Stimulated activated CD8-positive, alpha-beta memory T cell treated with anti-CD3 and anti-CD28 coated beads, Interleukin-4, amount 100 ng/mL, for 4 hours (primary cell): ENCODE measurements around the gene SLC2A14.
"Not testable (repeated sequence)": the region's sequence is repeated elsewhere in the genome, so short reads cannot be mapped to it uniquely, and the experiment has no call there.

ENCODE experiments used
- DNase-seq, 2 donors: peaks; one replicate each; pipeline ENCODE4 v3.0.0-alpha.2; 2020; ENCODE audit warnings: low read depth in 2 of 2, low spot score in 1 of 2

Gene SLC2A14

GRCh38 chr12:7870335-7870734, 2.4 kb downstream of the SLC2A14 start:
- no peak for DNase-seq

DNA sequence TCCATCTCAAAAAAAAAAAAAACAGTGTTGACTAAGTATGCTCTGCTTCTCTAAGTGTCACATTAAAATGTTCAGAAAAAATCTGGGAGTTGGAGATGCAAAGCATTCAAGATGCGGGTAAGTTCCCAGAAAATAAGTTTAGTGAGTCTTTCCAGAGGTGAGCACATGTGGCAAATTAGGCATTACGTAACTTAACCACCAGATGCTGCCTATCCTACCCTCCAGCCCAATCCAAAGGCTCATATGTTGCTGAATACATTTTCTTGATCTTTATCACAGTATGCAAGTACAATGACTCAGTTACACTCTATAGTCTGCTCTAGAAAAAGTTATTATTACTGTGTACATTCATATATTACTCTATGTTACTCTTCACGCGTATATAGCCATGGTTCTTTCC, 3.6 kb downstream of the SLC2A14 start:
- no peak for DNase-seq

- no peak for DNase-seq
Measured at GRCh38 chr12:7868391-7868790, 4.3 kb downstream of the SLC2A14 start.

GRCh38 chr12:7864601-7865150, 8.0 kb downstream of the SLC2A14 start:
- no peak for DNase-seq

GRCh38 chr12:7862814-7863348, 9.8 kb downstream of the SLC2A14 start:
- DNase-seq, result not testable (repeated sequence)

- DNase-seq, result not testable (repeated sequence)
Measured at GRCh38 chr12:7862301-7862700, 10.4 kb downstream of the SLC2A14 start.

- DNase-seq, result no peak
Measured at GRCh38 chr12:7859552-7859951, 13.2 kb downstream of the SLC2A14 start.

DNA sequence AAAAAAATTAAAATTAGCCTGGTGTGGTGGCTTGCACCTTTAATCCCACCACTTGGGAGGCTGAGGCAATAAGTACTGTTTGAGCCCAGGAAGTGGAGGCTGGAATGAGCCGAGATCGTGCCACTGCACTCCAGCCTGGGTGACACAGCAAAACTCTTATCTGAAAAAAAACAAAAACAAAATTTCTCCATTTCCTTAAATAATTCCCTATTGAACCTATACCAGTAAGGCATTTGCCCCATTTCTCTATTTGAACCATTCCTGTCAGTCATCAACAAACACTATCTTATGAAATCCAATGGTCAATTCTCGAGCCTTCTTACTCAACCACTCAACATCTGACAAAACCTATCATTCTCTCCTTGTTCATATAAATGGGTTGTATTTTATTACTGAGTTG, 14.7 kb downstream of the SLC2A14 start:
- DNase-seq, result no peak

DNA sequence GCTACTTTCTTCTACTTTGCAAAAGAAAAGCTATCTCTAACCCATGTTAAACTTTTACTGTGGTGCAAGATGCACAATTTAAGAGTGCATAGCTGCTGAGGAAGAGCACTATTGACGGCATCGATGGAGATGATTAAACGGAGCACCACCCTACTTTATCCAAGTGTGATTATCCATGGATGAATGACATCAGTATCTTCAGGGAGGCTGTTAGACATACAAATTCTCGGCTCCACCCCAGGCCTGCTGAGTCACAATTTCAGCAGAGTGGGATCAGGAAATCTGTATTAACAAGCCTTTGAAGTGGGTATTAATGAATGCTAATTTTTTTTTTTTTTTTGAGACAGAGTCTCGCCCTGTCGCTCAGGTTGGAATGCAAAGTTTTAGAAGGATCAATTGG, 16.2 kb downstream of the SLC2A14 start:
- DNase-seq, result no peak

DNA sequence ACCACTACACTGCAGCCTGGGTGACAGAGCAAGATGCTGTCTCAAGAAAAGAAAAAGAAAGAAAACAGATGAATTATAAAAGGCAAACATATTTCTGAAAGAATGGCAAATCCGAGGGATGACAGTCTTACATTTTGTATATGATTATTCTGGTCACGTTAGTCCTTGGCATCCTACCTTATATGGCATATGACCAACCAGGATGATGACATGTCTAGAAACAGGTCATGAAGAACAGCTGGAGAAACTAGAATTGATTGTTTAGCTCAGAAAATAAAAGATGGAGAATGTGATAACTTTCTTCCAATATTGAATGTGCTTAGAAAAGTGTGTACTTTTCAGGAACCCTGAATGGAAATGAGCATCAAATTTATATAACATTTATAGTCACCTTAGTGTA, 19.2 kb downstream of the SLC2A14 start:
- no peak for DNase-seq

- DNase-seq, result not testable (repeated sequence)
Measured at GRCh38 chr12:7851622-7852081, 21.1 kb downstream of the SLC2A14 start.

DNA sequence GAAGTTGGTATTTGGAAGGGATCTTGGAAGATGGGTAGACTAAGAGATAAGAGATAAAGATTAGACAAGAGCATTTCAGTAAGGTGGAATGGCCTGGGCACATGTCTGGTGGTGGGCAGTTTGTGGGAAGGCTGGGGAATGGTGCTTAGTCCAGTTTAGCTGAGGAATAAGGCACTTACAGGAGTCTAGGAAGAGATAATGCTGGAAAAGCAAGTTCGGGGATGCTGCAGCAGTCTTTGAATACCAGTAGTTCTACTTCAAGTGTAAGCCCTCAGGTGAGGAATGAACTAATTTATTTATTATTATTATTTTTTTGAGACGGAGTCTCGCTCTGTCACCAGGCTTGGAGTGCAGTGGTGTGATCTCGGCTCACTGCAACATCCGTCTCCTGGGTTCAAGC, 22.6 kb downstream of the SLC2A14 start:
- DNase-seq, result not testable (repeated sequence)

DNA sequence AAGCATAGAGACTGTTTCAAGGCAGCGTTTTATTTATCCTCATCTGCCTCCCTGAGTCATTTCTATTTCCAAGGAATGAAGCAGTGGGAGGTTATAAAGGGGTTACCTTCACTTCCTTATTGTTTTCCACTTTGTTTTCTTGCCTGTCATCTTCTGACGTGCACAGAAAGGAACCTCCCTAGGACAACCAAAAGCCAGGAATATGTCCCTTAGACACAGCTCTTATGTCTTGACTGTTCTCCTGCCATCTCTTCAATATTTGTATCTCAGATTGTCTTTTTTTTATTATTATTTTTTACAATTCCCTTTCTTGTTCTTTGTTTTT, 24.7 kb downstream of the SLC2A14 start:
- not testable (repeated sequence) for DNase-seq

DNA sequence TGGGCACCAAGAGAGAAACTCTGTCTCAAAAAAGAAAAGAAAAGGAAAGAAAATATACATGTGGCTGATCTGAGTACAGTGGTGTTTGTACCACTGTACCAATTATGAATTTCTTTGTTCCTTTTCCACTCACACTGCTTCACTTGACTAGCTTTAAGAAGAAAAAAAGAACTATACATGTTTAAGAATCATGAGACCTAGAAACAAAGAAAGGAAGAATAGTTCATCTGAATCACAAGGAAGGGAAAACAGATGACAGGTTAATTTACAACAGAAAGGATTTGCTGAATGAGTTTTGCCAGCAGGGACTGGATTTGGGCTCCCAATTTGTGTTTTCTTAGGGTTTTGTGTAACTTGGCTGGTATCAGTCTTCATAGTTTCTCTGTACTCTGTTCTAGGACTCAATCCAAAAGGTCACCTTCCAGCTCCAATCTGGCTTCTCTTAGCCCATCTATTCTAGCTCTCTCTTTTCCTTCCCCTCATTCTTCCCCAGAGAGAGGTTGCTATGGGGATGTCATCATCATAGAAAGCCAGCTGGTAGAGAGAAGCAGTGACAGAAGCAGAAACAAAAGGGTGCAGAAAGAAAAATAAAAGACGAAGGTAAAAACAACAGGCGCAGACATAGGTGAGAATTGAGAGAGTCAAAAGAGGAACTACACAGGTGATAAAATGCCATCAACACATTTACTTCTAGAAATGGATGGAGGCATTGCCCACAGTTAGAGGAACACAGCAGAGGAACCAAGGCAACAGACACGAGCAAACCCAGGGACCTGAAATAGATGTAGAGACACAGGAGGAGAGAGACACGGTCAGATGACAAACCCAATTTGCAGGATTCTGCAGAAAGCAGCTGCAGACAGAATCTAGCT, 25.3 kb downstream of the SLC2A14 start:
- not testable (repeated sequence) for DNase-seq

GRCh38 chr12:7844116-7844515, 28.6 kb downstream of the SLC2A14 start:
- DNase-seq, result no peak

DNA sequence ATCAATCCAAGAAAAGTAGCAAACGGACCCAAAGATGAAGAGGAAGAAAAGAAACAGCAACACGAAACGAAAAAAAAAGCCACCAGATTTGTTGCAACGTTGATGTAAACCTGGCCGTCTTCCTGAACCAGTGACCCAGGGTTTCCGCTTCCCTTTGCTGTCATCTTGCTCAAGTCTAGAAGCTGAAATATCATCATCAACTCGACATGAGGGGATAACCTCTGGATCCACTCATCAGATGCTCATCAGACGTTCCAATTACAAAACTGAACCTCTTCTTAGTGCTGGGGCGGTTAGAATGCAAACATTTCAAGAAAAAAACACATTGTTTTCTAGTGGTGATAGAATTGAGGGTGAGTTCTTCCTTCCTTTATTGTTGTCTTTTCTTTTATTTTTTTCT, 29.1 kb downstream of the SLC2A14 start:
- DNase-seq, result not testable (repeated sequence)

- not testable (repeated sequence) for DNase-seq
Measured at GRCh38 chr12:7843149-7843548, 29.6 kb downstream of the SLC2A14 start.

GRCh38 chr12:7842444-7842843, 30.3 kb downstream of the SLC2A14 start:
- DNase-seq, result not testable (repeated sequence)

DNA sequence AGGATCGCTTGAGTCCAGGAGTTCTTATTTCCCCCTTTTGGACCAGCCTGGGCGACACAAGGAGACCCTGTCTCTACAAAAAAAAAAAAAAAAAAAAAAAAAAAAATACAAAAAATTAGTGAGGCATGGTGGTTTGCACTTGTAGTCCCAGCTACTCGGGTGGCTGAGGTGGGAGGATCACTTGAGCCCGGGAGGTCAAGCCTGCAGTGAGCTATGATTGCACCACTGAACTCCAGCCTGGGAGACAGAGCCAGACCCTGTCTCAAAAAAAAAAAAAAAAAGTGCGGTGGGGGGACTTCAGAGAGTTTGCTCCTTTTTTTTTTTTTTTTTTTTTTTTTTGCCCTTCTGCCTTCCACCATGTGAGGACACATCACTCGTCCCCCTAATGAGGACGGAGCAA, 32.9 kb downstream of the SLC2A14 start:
- not testable (repeated sequence) for DNase-seq

GRCh38 chr12:7839226-7839625, 33.5 kb downstream of the SLC2A14 start:
- DNase-seq, result not testable (repeated sequence)

DNA sequence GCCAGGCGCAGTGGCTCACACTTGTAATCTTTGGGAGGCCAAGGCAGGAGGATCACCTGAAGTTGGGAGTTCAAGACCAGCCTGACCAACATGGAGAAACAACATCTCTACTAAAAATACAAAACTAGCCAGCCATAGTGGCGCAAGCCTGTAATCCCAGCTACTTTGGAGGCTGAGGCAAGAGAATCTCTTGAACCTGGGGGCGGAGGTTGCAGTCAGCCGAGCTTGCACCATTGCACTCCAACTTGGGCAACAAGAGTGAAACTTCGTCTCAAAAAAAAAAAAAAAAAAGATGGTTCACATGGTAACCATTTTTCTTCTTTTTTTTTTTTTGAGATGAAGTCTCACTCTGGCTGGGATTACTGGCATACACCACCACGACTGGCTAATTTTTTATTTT, 35.3 kb downstream of the SLC2A14 start:
- no peak for DNase-seq

DNA sequence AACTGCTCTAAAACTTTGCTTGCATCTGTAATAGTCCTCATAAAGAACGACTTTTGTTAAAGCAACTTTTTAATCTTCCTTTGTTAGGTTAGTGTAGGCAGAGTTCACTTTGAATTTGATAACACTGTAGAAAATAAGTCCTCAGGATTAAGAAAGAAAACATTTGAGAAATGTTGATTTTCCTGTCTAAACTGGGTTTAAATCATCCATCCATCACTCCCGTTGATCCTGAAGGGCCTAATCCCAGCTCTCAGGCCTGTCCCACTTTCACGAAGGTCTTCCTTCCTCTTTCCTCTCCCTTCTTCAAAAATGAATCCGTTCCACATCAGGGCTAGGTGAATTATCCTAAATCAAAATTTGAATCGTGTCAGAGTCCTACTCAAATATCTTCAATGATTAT, 36.9 kb downstream of the SLC2A14 start:
- no peak for DNase-seq
